Stimulated activated naive B cell treated with anti-CD40 and anti-IgM and Interleukin-4, amounts not matched to agents 10 μg/mL and 1 μg/mL and 100 μg/mL, for 72 hours (primary cell): ENCODE results near the gene LIFR.
A peak's percentile ranks its signal among the peaks of the same experiment; 100 is the strongest.

Source experiments
- ATAC-seq, 2 donors: fragments of 150-1000 bp; cut with Tn5 transposase; replicated peaks; 2 replicates each; pipeline ENCODE4 v1.10.0; 2021; ENCODE audit warnings: moderate library complexity in 1 of 2
- DNase-seq: peaks from one replicate; pipeline ENCODE4 v3.0.0; 2021
- H3K27ac Mint-ChIP-seq: one replicate; pipeline ENCODE4 v1.8.0; 2022; ENCODE audit warnings: mild to moderate bottlenecking, mixed read lengths
- H3K27me3 Mint-ChIP-seq, 2 donors: one replicate each; pipeline ENCODE4 v1.8.0; 2022; ENCODE audit warnings: mixed read lengths in 2 of 2
- H3K36me3 Mint-ChIP-seq, 2 donors: one replicate each; pipeline ENCODE4 v1.8.0; 2022; ENCODE audit warnings: mixed read lengths in 2 of 2, mild to moderate bottlenecking in 1 of 2
- H3K4me1 Mint-ChIP-seq, 2 donors: one replicate each; pipeline ENCODE4 v1.8.0; 2022; ENCODE audit warnings: mixed read lengths in 2 of 2, mild to moderate bottlenecking in 1 of 2
- H3K4me3 Mint-ChIP-seq, 2 donors: one replicate each; pipeline ENCODE4 v1.8.0; 2022; ENCODE audit warnings: mild to moderate bottlenecking in 2 of 2, mixed read lengths in 2 of 2, moderate library complexity in 1 of 2
- H3K9me3 Mint-ChIP-seq, 2 donors: one replicate each; pipeline ENCODE4 v1.8.0; 2022; ENCODE audit warnings: mixed read lengths in 2 of 2, mild to moderate bottlenecking in 1 of 2

Gene LIFR

DNA sequence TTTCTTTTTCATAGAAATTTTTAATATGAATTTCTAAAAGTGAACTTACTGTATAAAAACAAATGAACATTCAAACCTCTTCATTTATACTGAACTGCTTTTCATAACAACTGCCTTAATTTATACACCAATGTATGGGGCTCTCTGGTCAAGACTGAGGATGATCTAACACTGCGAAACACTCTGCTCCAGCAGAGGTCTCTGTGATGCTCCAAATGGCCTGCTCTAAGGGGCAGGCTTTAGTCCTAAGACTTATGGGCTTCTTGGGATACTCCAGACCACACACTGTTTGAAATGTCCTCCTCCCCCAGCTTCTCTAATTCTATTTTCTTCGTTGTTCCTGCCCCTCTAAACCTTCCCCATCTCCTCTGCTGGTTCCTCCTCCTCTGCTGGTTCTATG is 58.5 kb downstream of the LIFR start:
- Mint-ChIP-seq H3K9me3 (peaks cover 0 to 2% of the 10 kb centered on the region in 2 donors), H3K4me1 (no peaks in the 10 kb centered on the region), H3K4me3 (no peak overlapping the region), H3K36me3 (no peaks in the 10 kb centered on the region), H3K27me3 (peaks cover 22 to 59% of the 10 kb centered on the region in 2 donors), H3K27ac (no peak overlapping the region)
- no peak for ATAC-seq
- no peak for DNase-seq

DNA sequence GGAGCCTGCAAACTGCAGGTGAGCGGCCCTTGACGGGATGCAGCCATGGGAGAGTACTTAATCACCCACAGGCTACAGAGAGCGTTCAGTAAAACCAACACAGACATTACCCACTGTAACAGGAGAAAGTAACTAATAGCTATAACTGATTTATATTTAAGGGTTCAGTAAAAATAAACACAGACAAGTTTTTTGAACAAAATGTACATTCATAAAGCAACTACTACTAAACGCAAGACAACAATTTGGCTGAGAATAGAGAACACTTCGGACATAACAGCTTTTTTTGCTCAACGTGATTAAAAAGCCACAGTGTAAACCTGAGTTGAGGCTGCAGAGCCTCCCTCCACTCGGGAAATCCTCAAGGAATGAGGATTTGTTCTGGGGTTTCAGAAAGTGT is 61.7 kb downstream of the LIFR start:
- peaks cover 28 to 59% of the 10 kb centered on the region in 2 donors for H3K27me3 Mint-ChIP-seq
- H3K9me3 Mint-ChIP-seq: peaks cover 0 to 1% of the 10 kb centered on the region in 2 donors
- H3K4me3 Mint-ChIP-seq: no peak overlapping the region
- H3K36me3 Mint-ChIP-seq: no peaks in the 10 kb centered on the region
- no peak for ATAC-seq
- DNase-seq: no peak
- no peak overlapping the region for H3K27ac Mint-ChIP-seq
- no peaks in the 10 kb centered on the region for H3K4me1 Mint-ChIP-seq

DNA sequence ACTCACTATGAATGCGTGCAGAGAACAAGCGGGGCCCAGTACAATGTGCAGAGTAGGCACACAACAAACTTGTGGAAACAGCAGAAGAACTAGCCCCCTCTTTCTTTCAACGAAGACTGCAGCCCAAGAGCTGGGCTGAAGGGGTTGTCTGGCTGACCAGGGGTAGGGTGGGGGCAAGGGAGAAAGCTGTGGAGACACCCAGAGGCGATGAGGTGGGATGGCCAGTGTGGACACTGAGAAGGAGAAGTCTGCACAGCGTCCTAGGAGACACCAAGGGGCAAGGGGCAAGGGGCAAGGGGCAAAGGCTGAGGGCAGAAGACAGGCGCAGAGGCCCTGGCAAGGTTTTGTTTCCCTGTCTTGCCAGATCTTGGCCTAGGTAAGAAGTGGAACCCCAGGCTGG is 62.3 kb downstream of the LIFR start:
- Mint-ChIP-seq H3K27me3 (peaks cover 25 to 54% of the 10 kb centered on the region in 2 donors), H3K4me3 (no peak overlapping the region), H3K27ac (no peak overlapping the region), H3K4me1 (no peaks in the 10 kb centered on the region), H3K9me3 (no peaks in the 10 kb centered on the region), H3K36me3 (no peaks in the 10 kb centered on the region)
- ATAC-seq (no peak), DNase-seq (no peak)

DNA sequence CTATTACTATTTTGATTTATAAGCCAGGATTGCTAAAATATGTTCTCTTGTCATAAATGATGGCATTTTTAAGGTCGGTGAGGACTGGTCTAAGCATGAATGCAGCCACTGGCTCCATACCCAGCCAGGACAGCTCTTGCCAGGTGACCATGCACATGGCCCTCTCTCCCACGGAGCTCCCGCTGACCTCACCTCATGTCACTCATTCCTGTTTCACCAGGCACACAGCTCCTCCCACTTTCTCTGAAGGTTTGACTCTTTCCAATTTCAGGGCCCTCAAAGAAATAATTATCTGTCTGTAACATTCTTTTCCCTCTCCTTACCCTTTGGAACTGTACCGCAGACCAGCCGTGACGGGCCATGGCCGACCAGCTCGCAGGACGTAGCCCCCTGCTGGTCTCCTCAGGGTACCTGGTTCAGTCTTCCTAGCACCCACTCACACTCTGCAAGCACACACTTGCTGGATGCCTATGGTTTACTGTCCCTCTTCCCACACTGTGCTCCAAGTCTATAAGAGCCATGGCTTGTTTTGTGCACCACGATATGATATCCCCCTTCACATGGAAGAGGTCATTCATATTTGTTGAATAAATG is 72.5 kb downstream of the LIFR start:
- peaks cover 39 to 62% of the 10 kb centered on the region in 2 donors for H3K27me3 Mint-ChIP-seq
- H3K4me3 Mint-ChIP-seq: no peak overlapping the region
- no peak for ATAC-seq

DNA sequence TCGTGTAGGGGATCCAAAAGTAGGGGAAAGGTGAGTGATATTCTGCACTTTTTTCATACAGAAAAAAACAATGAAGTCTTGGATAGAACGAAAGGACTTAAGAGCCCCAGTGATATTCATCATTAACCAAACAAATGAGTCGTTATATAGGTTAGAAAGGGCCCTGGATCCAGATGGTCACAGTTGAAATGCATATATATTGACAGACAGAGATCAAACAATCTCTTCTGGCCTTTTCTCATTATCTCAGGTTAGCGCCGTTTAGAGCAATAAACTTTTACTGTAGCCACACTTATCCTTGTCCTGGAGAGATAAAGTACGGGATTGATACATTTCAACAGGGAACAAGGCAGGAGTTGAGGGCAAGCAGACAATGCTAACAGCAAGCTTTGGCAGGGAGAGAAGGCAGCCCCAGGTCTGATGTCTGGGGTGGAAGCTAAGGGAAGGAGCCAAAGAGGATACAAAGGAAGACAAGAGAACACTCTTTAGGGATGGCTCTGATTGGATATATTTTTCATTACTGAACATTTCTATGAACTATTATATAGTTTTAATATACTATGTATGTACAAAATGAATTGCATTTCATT is 77.0 kb downstream of the LIFR start:
- H3K36me3 Mint-ChIP-seq: no peaks in the 10 kb centered on the region
- no peak overlapping the region for H3K27ac Mint-ChIP-seq
- ATAC-seq (no peak), DNase-seq (no peak)
- no peaks in the 10 kb centered on the region for H3K4me1 Mint-ChIP-seq
- H3K4me3 Mint-ChIP-seq: no peak overlapping the region
- H3K9me3 Mint-ChIP-seq: peaks cover 0 to 2% of the 10 kb centered on the region in 2 donors
- H3K27me3 Mint-ChIP-seq: peaks cover 26 to 54% of the 10 kb centered on the region in 2 donors

More for the DNA sequence above, 72.5 kb downstream of the LIFR start:
- no peaks in the 10 kb centered on the region for H3K36me3 Mint-ChIP-seq
- DNase-seq: no peak
- H3K9me3 Mint-ChIP-seq: peaks cover 0 to 2% of the 10 kb centered on the region in 2 donors
- H3K4me1 Mint-ChIP-seq: no peaks in the 10 kb centered on the region
- no peak overlapping the region for H3K27ac Mint-ChIP-seq

DNA sequence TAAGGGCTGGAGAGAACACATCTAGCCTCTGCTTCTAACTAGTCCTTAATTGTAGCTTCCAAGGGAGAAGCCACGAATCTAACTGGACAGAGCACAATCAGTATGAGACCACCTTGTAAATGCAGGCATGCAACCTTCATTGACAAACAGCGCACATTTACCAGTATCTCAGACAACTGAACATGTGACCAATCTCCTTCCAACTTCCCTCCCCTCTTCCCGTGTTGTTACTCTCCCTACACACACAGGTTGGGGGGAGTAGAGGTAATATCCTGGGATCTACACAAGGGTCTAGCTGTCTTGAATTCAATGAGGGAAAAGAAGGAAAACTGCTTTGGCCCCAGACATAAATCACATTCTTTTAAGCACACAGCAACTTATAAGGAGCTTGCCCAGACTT is 77.6 kb downstream of the LIFR start:
- Mint-ChIP-seq H3K36me3 (no peaks in the 10 kb centered on the region), H3K27ac (no peak overlapping the region), H3K27me3 (peaks cover 22 to 55% of the 10 kb centered on the region in 2 donors), H3K9me3 (no peaks in the 10 kb centered on the region), H3K4me3 (no peak overlapping the region), H3K4me1 (no peaks in the 10 kb centered on the region)
- no peak for ATAC-seq
- no peak for DNase-seq

DNA sequence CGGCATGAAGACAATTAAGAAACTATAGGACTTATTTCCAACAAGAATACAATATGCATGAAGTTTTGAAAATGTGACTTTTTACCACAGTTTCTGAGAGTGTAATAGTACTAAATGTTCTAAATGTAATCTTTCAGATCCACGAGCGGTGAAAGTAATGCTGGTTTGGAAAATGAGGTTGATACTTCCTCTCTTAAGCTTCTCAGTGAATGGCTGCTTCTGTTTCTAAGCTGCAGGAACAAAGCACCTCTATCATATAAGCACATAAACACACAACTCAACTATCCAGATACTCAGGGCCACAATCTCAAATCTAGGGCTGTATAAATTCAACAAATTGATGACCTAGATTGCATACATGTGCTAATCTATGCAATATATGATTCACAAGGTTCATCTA is 78.3 kb downstream of the LIFR start:
- Mint-ChIP-seq H3K27ac (no peak overlapping the region), H3K27me3 (peaks cover 24 to 60% of the 10 kb centered on the region in 2 donors), H3K4me3 (no peak overlapping the region), H3K9me3 (no peaks in the 10 kb centered on the region), H3K36me3 (no peaks in the 10 kb centered on the region), H3K4me1 (no peaks in the 10 kb centered on the region)
- DNase-seq (no peak), ATAC-seq (no peak)

DNA sequence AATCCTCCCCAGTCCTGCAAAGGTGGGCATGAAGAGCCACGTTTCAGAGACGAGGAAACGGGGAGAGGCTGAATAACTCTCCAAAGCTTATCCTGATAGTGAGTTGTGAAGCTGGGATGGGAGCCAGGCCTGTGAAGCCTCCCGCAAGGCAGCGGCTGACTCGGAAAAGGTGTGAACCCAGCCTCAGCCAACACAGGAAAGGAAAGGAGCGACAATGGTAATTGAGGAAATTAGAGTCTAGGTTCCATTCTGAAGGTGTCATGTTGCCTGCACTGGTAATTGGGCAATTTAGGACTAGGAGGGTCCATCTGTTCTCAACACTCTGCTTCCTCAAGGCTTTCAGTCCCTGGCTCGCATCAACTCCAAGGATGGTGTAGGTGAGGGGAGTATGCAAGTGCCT is 83.4 kb downstream of the LIFR start:
- peak in 1 of 2 donors; percentile 12 for ATAC-seq
- DNase-seq: no peak
- H3K27me3 Mint-ChIP-seq: peaks cover 52 to 54% of the 10 kb centered on the region in 2 donors
- no peaks in the 10 kb centered on the region for H3K36me3 Mint-ChIP-seq
- no peak overlapping the region for H3K4me3 Mint-ChIP-seq
- no peaks in the 10 kb centered on the region for H3K9me3 Mint-ChIP-seq
- H3K4me1 Mint-ChIP-seq: peaks cover 0 to 2% of the 10 kb centered on the region in 2 donors
- no peak overlapping the region for H3K27ac Mint-ChIP-seq

DNA sequence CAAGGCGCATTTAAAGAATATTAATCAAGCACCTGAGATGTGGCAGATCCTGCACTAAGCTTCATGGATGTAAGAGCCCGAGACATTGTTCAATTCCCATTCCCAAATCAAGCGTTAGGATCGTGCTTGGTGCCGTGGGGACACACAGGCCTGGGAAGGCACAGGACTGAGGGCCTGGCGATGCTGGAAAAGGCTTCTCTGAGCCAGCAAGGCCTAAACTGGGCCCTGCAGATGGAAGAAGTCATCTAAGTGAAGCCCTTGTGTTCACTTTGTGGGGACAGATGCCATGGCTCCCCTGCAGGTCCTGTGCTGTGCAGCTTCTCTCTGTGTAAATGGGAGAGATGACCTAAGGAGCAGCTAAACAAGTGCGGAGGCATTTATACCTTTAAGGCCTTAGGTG is 83.9 kb downstream of the LIFR start:
- peaks cover 50 to 58% of the 10 kb centered on the region in 2 donors for H3K27me3 Mint-ChIP-seq
- no peak overlapping the region for H3K4me3 Mint-ChIP-seq
- no peaks in the 10 kb centered on the region for H3K36me3 Mint-ChIP-seq
- H3K9me3 Mint-ChIP-seq: no peaks in the 10 kb centered on the region
- DNase-seq (no peak), ATAC-seq (no peak)
- no peak overlapping the region for H3K27ac Mint-ChIP-seq
- H3K4me1 Mint-ChIP-seq: peaks cover 0 to 2% of the 10 kb centered on the region in 2 donors

DNA sequence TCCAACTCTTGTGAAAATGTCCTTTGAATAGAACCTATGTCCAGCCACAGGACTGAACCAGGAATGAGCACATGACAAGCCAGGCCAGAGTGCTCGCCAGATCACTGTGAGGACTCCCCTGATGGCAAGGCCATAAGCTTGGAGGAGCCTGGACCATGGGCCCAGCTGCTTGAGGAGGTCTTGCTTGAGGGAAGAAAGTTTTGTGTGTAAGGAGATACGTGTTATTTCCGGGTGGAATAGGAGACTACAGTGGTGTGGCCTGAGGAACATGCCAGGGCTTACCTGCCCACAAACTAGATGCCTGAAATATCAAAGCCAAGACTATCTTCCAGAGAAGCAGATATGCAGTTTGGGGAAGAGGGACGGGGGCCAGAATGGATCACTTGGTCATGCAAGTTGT is 84.7 kb downstream of the LIFR start:
- no peaks in the 10 kb centered on the region for H3K36me3 Mint-ChIP-seq
- peaks cover 0 to under 1% of the 10 kb centered on the region in 2 donors for H3K9me3 Mint-ChIP-seq
- DNase-seq: no peak
- H3K4me1 Mint-ChIP-seq: peaks cover 0 to 2% of the 10 kb centered on the region in 2 donors
- no peak overlapping the region for H3K4me3 Mint-ChIP-seq
- H3K27ac Mint-ChIP-seq: no peak overlapping the region
- peaks cover 45 to 62% of the 10 kb centered on the region in 2 donors for H3K27me3 Mint-ChIP-seq
- ATAC-seq: no peak

DNA sequence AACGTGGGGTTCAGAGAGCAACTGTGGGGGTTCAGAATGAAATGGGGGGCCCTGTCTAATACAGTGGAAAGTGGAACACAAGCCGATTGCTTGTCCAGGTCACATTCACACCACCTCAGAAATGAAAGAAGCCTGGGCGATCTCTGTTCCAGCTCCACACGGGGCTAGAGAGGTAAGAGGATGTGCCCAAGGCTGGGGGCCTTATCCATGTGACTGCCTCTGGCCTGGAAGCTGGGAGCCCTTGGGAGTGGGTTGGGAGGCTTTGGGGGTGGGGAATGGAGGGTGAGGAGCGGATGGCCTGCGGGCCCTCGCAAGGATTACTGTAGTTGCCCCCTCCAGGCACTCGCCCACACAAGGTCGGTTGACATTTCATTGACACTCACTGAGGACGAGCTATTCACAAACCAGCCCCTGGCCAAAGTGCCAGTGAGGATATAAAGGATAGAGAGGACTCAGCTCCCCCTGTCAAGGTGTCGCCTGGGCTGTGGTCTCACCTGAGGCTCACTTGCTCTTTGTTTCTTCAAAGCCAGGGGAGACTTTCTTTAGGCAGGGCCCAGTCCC is 86.7 kb downstream of the LIFR start:
- Mint-ChIP-seq H3K27me3 (peaks cover 39 to 64% of the 10 kb centered on the region in 2 donors), H3K4me1 (peaks cover 0 to 2% of the 10 kb centered on the region in 2 donors), H3K4me3 (no peak overlapping the region), H3K9me3 (peaks cover 0 to 1% of the 10 kb centered on the region in 2 donors), H3K36me3 (no peaks in the 10 kb centered on the region), H3K27ac (no peak overlapping the region)
- ATAC-seq: no peak
- no peak for DNase-seq

DNA sequence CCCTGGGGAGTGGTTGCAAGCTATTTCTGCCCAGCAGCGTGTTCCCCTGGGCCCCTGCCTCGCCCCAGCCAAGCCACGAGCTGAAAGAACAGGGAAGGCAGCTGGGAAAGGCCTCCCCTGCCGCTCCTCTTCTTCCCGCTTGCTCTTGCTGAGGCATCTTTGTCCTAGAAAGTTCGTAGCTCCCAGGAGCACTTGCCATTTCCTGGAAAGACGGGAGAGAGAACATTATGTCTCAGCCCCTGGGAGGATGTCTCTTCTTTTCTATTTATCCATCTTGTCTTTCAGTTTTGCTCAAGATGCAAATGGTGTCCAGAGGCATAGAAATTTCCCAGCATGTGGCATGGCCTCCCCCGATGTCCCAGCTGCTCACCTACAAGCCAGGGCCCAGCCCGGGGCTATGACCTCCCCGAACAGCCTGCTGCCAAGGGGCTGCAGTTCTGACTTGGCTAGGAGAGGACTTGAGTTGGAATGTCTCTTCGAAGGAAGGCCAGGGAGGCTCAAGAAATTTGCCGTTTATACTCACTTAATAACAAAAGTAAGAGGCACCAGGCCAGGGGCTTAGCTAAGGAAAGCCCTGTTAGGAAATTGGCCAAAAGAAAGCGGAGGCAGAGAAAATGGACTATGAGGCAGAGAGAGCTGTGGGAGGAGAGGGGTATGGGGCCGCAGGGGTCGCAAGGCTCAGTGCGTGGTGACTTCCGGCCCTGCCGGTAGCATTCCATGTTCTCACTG is 87.3 kb downstream of the LIFR start:
- Mint-ChIP-seq H3K27ac (no peak overlapping the region), H3K9me3 (peaks cover 0 to 1% of the 10 kb centered on the region in 2 donors), H3K27me3 (peaks cover 32 to 61% of the 10 kb centered on the region in 2 donors), H3K4me3 (no peak overlapping the region), H3K36me3 (no peaks in the 10 kb centered on the region), H3K4me1 (peaks cover 0 to 2% of the 10 kb centered on the region in 2 donors)
- DNase-seq (no peak), ATAC-seq (no peak)

DNA sequence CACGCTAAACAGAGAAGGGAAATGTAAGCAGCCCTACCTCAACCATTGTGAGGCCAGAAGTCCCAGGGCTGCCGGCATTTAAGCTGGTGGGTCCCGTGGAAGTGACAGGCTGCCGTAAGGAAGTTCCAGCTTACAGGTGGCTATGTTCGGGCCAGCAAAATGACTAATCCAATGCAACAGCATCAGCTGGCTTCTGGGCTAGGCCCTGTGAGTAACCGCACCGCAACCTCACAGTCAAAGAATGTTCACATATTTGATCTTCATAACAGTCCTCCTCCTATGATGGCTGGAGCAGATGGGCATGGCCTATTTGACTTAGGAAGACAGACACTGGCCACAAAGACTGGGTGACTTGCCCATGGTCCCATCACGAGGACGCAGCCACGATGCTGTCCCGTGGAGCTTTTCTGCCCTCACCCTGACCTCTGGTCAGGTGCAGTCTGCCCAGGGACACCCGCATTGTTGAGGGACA is 88.2 kb downstream of the LIFR start:
- Mint-ChIP-seq H3K27me3 (peaks cover 23 to 59% of the 10 kb centered on the region in 2 donors), H3K36me3 (no peaks in the 10 kb centered on the region), H3K4me3 (no peak overlapping the region), H3K9me3 (peaks cover 0 to 1% of the 10 kb centered on the region in 2 donors), H3K27ac (no peak overlapping the region), H3K4me1 (peaks cover 0 to 2% of the 10 kb centered on the region in 2 donors)
- ATAC-seq (no peak), DNase-seq (no peak)

DNA sequence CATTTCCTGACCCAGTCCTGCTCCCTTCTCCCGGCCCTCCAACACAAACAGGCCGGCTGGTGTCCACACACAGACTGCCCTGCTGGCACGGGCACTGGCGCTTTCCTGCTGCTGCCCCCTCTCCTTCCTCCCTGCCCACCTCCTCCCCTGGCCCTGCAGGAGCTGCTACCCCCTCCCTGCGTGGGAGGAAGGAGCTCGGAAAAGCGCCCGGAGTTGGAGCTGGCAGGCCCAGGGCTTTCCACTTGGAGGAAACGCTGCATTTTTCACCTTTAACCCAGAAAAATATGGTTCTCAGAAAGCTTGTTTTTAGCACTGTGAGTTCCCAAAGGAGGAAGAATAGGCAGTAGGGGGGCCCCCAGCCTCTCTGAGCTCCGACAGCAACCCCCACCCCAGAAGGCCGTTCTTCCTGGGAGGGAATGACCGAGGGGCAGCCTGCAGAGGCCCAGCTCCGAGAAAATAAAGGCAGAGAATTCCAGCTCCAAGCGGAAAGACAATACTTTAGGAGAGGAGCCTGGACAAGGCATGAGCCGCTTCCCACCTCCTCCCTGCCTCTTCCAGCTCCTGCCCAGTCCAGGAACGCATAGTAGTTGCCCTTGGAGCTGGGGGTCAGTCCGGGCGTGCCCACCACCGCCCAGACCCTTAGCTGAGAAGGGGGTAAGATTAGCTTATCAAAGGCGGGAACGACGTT is 88.9 kb downstream of the LIFR start:
- peaks cover 21 to 53% of the 10 kb centered on the region in 2 donors for H3K27me3 Mint-ChIP-seq
- no peak for DNase-seq

More for the DNA sequence above, 88.9 kb downstream of the LIFR start:
- no peaks in the 10 kb centered on the region for H3K36me3 Mint-ChIP-seq
- H3K27ac Mint-ChIP-seq: no peak overlapping the region
- H3K9me3 Mint-ChIP-seq: peaks cover under 1 to 2% of the 10 kb centered on the region in 2 donors
- no peak for ATAC-seq
- H3K4me1 Mint-ChIP-seq: peaks cover 0 to 2% of the 10 kb centered on the region in 2 donors
- no peak overlapping the region for H3K4me3 Mint-ChIP-seq
